Dedifferentiated amniotic fluid mesenchymal stem cell (primary cell): ENCODE measurements around the gene FRMD4A.
"Not testable (repeated sequence)": the region's sequence is repeated elsewhere in the genome, so short reads cannot be mapped to it uniquely, and the experiment has no call there.

Experiments used
- DNase-seq: peaks from one replicate; pipeline ENCODE4 v3.0.0-alpha.2; 2016; ENCODE audit errors: extremely low spot score

The FRMD4A gene

DNA sequence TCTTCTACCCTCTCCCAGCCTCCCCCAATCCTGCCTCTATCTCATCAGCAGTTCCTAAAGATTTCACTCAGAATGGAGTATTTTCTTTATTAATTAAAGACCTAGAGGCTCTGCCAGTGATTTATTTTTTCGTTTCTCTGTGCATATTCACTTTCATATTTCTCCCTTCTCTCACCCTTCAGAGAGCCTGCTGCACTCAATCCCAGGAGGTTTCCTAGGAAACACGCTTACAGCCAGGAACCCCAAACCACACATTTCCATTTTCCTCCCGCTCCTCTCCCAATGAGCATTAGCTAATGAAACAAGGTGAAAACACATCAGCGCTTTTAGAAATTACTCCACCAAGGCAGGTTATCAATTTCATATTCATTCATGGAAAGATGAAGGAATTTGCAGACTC lies 180.2 kb downstream of the FRMD4A start:
- DNase-seq = no peak

- DNase-seq = no peak
Measured at GRCh38 chr10:14146501-14146900, 184.2 kb downstream of the FRMD4A start.

DNA sequence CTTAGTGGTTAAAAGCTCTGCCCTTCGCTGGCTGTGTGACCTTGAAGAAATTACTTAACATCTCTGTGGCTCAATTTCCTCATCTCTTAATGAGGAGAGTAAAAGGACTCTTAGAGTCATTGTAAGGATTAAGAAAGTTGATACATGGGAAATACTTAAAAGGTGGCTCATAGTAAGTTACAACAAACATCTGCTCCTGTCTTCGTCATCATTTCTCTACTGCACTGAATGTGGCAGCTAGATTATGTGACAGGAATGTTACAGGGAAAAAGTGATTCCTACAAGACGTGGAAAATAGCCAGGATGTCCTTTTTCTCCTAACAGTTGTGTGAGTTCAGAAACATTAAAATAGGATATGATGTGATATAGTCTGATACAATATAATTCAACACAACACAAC lies 184.7 kb downstream of the FRMD4A start:
- peak; percentile 15 for DNase-seq

GRCh38 chr10:14144451-14144850 lies 186.3 kb downstream of the FRMD4A start:
- no peak for DNase-seq

- DNase-seq = no peak
Measured at GRCh38 chr10:14142606-14143250, 188.0 kb downstream of the FRMD4A start.

DNA sequence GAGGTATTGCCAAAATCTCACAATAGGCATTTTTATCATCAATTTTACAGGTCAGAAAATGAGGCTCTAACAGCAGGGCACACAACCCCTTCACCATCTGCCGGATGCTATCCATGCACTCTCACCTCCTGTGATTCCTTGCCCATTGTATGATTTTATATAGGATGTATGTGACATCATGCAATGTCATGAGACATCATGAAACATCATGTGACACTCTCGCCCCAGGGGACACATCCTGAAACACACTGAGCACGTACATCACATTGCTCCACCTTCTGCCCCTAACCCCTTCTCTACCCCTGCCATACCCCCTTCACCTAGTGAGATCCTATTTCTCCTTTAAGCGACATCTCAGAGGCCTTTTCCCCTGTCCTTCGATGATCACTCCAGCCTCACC lies 189.4 kb downstream of the FRMD4A start:
- DNase-seq = no peak

DNA sequence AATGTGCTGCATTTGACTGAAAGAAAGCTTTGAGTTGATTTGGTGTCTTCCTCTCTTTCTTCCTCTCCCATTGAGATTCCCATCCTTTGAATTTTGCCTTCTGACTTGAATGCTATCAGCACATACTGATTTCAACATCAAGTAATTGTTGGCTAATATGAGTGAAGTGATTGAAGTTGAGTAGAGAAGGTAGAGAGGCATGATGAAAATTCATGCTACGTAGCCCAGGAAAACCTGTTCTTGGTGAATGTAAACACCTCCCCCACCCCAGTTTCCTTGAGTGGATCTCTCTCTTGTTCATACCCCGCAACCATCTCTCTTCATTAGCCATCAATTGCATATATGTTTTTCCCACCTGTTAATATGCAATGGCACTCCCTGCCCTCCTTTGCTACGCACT lies 193.3 kb downstream of the FRMD4A start:
- no peak for DNase-seq

DNA sequence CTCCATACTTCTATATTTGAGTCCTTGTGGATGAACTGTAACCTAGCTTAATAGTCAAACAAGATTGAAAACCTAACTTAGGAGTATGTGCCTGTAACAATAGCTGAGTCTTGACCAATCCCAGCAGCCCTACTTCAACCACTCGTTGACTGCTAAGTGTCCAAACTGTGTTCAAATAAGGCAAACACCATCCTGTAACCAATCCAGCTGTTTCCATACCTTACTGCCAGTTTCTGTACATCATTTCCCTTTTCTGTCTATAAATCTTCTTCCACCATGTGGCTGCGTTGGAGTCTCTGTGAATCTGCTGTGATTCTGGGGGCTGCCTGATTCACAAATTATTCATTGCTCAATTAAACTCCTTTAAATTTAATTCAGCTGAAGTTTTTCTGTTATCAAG lies 195.5 kb downstream of the FRMD4A start:
- DNase-seq = not testable (repeated sequence)

- DNase-seq = no peak
Measured at GRCh38 chr10:14134275-14134674, 196.4 kb downstream of the FRMD4A start.

GRCh38 chr10:14131261-14131960 lies 199.3 kb downstream of the FRMD4A start:
- DNase-seq = no peak

DNA sequence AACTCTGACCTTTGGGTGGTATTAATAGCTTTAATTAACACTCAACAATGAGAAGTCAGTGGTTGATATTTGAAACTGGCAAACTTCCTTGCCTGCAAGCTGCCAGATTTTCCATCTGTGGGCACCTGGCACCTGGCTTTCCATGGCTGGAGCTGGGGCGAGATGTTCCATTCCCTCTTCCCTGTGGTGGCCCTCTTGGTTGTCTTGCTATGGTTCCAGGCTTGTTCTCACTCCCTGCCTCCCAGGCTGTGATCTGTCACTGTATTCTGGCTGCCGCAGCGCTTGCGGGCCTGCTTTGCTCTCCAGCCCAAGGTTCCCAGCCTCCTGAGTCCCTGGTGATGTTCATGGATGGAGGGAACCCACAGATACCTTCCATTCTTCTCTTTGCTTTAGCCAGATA lies 201.0 kb downstream of the FRMD4A start:
- no peak for DNase-seq

DNA sequence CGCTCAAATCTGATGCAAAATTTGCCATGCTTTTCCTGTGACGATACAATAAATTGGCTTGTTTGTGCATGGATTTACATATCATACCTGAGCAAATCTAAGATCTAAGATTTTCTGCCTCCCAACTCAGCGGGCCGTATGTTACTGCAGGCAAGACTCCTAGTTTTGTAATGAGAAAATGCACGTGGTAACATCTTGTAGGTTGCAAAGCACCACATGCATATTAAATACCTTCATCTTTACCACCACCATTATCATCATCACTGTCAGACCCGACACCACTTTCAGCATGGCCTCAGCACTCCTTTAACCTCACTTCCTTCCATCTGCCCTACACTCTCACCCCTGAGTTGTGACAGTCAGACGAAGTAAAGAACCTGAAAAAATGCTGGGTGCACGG lies 202.2 kb downstream of the FRMD4A start:
- no peak for DNase-seq

DNA sequence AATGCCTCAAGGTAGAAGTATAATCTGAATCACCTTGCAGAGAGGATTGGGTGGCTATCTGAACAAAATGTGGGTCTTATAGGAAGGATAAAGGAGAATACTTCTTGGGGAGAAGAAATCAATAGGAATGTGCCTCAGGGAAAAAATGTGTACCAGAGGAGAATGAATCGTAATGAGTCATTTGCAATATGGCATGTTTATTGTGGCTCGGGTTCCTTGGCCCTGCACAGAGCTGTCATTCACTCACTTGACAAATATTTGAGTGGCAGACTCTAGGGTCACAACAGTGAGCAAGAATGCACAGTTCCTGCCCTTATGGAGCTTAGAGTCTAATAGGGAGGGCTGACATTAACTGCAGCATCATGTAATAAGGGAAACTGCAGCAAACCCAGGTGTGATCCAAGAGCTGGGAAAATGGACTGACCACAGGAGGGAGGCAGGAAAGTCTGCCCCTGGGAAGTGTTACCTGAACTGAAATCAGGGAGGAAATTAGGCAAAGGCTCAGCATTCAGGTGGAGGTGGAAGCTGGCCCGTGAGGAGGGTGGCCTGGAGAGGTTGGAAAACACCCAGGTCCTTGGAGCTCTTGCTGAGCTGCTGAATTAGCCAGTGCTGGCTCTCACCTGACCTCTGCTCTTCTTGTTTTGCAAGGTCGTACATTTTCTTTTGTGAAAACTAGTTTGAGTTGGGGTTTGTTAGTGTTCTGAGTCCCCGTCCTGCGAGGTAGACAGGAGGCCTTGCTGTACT lies 203.9 kb downstream of the FRMD4A start:
- DNase-seq = no peak

- no peak for DNase-seq
Measured at GRCh38 chr10:14125564-14125963, 205.2 kb downstream of the FRMD4A start.

GRCh38 chr10:14124941-14125340 lies 205.8 kb downstream of the FRMD4A start:
- no peak for DNase-seq

GRCh38 chr10:14123139-14123538 lies 207.6 kb downstream of the FRMD4A start:
- no peak for DNase-seq

- no peak for DNase-seq
Measured at GRCh38 chr10:14120812-14121211, 209.9 kb downstream of the FRMD4A start.

GRCh38 chr10:14118953-14119352 lies 211.8 kb downstream of the FRMD4A start:
- no peak for DNase-seq

- no peak for DNase-seq
Measured at GRCh38 chr10:14116837-14117236, 213.9 kb downstream of the FRMD4A start.

GRCh38 chr10:14116021-14116420 lies 214.7 kb downstream of the FRMD4A start:
- DNase-seq = no peak

- DNase-seq = no peak
Measured at GRCh38 chr10:14114791-14115190, 215.9 kb downstream of the FRMD4A start.

GRCh38 chr10:14112056-14112455 lies 218.7 kb downstream of the FRMD4A start:
- DNase-seq = no peak

DNA sequence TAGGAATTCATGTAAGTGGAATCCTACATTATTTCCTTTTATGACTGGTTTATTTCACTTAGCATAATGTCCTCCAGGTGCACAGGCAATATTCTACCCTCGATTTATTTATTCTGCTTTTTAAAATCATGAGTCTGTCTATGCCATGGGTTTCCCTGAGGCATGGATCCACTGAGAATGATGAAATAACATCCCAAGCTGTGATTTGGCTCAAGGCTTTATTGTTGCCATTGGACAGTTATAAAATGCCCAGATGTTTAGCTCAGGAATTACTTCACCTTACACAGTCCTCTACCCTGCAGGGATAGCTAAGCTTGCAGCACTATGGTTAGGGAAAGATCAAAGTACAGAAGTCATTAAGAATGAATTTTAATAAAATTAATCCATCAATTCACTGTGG lies 219.5 kb downstream of the FRMD4A start:
- DNase-seq = no peak
